GM18858 (cell line): ENCODE results near the gene APOB.
A peak's percentile ranks its signal among the peaks of the same experiment; 100 is the strongest.

Experiments
- ATAC-seq: cut with Tn5 transposase; IDR thresholded peaks from one replicate; pipeline ENCODE4 v1.9.1; 2021; ENCODE audit not compliant: unreplicated experiment

Gene APOB

GRCh38 chr2:21006423-21007128 lies 37.3 kb downstream of the APOB start:
- ATAC-seq: no peak

GRCh38 chr2:21005700-21006422 lies 38.0 kb downstream of the APOB start:
- ATAC-seq: no peak

- no peak for ATAC-seq
Observed at GRCh38 chr2:21005111-21005699, 38.7 kb downstream of the APOB start.

GRCh38 chr2:21004181-21004572 lies 39.7 kb downstream of the APOB start:
- no peak for ATAC-seq

GRCh38 chr2:21003572-21004180 lies 40.2 kb downstream of the APOB start:
- no peak for ATAC-seq

- ATAC-seq: no peak
Observed at GRCh38 chr2:21002814-21003192, 41.1 kb downstream of the APOB start.

GRCh38 chr2:21001988-21002813 lies 41.7 kb downstream of the APOB start:
- no peak for ATAC-seq

- ATAC-seq: no peak
Observed at GRCh38 chr2:21001225-21001946, 42.5 kb downstream of the APOB start.

GRCh38 chr2:20999906-21000645 lies 43.8 kb downstream of the APOB start:
- ATAC-seq: peak; percentile 48

- ATAC-seq: no peak
Observed at GRCh38 chr2:20998972-20999905, 44.6 kb downstream of the APOB start.

- ATAC-seq: no peak
Observed at GRCh38 chr2:20997953-20998722, 45.7 kb downstream of the APOB start.

GRCh38 chr2:20994130-20994529 lies 49.7 kb downstream of the APOB start:
- peak; percentile 43 for ATAC-seq

GRCh38 chr2:20992201-20992711 lies 51.6 kb downstream of the APOB start:
- no peak for ATAC-seq

- no peak for ATAC-seq
Observed at GRCh38 chr2:20990442-20991430, 53.1 kb downstream of the APOB start.

GRCh38 chr2:20989404-20989803 lies 54.5 kb downstream of the APOB start:
- ATAC-seq: no peak

- ATAC-seq: no peak
Observed at GRCh38 chr2:20988905-20989304, 55.0 kb downstream of the APOB start.
